ENCODE measurements around the gene ARL8B. TPM values are rescaled to one million over a fixed set of nuclear protein-coding genes. Genes with fewer than 3 reads are reported as not detected.

ARL8B gene
- total and polyA plus RNA-seq, 3 donors from 2014 or later: 50.1 to 60.4 (median 54.5) TPM

GRCh38 chr3:5190147-5190791 is 68.2 kb downstream of the ARL8B start:
- H3K36me3 ChIP-seq (ENCODE audit: low read depth, missing control alignments): no peaks in the 10 kb centered on the region

GRCh38 chr3:5191555-5192304 is 69.6 kb downstream of the ARL8B start:
- Histone ChIP-seq H3K9me3 (no peaks in the 10 kb centered on the region), H3K4me1 (peaks cover 5% of the 10 kb centered on the region), H3K27me3 (no peaks in the 10 kb centered on the region), H3K27ac (no peak overlapping the region), H3K4me3 (no peak overlapping the region), H3K36me3 (ENCODE audit: low read depth, missing control alignments) (no peaks in the 10 kb centered on the region)
- intact Hi-C loops (cut with DNase I; ENCODE audit: low total_unique reads): loop anchor here (10.0 kb wide), 1 partner anchor 67 kb away; the partner anchor contains the start of gene ARL8B
- DNase-seq: no peak
- TF ChIP-seq POLR2A (IDR thresholded peaks at IDR 0.05) (no peak), CTCF (IDR thresholded peaks at IDR 0.05) (no peak)
- WGBS, 2 donors: 85 to 87% methylated on average over 5 of the region's 5 CpGs

More at GRCh38 chr3:5190147-5190791, 68.2 kb downstream of the ARL8B start:
- no peak for DNase-seq
- intact Hi-C loops (cut with DNase I; ENCODE audit: low total_unique reads): loop anchor here (10.0 kb wide), 1 partner anchor 65 kb away; the partner anchor contains the start of gene ARL8B
- no peaks in the 10 kb centered on the region for H3K27me3 ChIP-seq
- no peak overlapping the region for H3K27ac ChIP-seq
- H3K4me3 ChIP-seq: no peak overlapping the region
- TF ChIP-seq CTCF (IDR thresholded peaks at IDR 0.05): no peak
- TF ChIP-seq POLR2A (IDR thresholded peaks at IDR 0.05): no peak
- H3K4me1 ChIP-seq: peaks cover 13% of the 10 kb centered on the region
- WGBS, 2 donors: 70 to 74% methylated on average over 7 of the region's 7 CpGs
- no peaks in the 10 kb centered on the region for H3K9me3 ChIP-seq

- H3K4me1 ChIP-seq: peaks cover 6% of the 10 kb centered on the region
- intact Hi-C loops (cut with DNase I; ENCODE audit: low total_unique reads): loop anchor here (10.0 kb wide), 1 partner anchor 68 kb away; the partner anchor contains the start of gene ARL8B
Measured at GRCh38 chr3:5192571-5193365, 70.7 kb downstream of the ARL8B start.

GRCh38 chr3:5194341-5194740 is 72.2 kb downstream of the ARL8B start:
- DNase-seq: no peak
- WGBS, 2 donors: 73 to 84% methylated on average over 2 of the region's 2 CpGs
- intact Hi-C loops (cut with DNase I; ENCODE audit: low total_unique reads): loop anchor here (10.0 kb wide), 1 partner anchor 70 kb away; the partner anchor contains the start of gene ARL8B
- H3K4me1 ChIP-seq: peaks cover 6% of the 10 kb centered on the region
- H3K4me3 ChIP-seq: no peak overlapping the region
- no peaks in the 10 kb centered on the region for H3K36me3 ChIP-seq (ENCODE audit: low read depth, missing control alignments)
- no peaks in the 10 kb centered on the region for H3K27me3 ChIP-seq
- no peaks in the 10 kb centered on the region for H3K9me3 ChIP-seq
- TF ChIP-seq POLR2A (IDR thresholded peaks at IDR 0.05) (no peak), CTCF (IDR thresholded peaks at IDR 0.05) (no peak)
- H3K27ac ChIP-seq: no peak overlapping the region

More at GRCh38 chr3:5192571-5193365, 70.7 kb downstream of the ARL8B start:
- WGBS, 2 donors: 90 to 97% methylated on average over 3 of the region's 3 CpGs
- Histone ChIP-seq H3K36me3 (ENCODE audit: low read depth, missing control alignments) (no peaks in the 10 kb centered on the region), H3K27me3 (no peaks in the 10 kb centered on the region), H3K9me3 (no peaks in the 10 kb centered on the region), H3K27ac (no peak overlapping the region), H3K4me3 (no peak overlapping the region)
- TF ChIP-seq POLR2A (IDR thresholded peaks at IDR 0.05) (no peak), CTCF (IDR thresholded peaks at IDR 0.05) (no peak)
- DNase-seq: no peak

All from testis (tissue), 3 donors.